IMR-90 (cell line): Measurements from ENCODE around the gene GLT1D1. TPM values are rescaled to one million over a fixed set of nuclear protein-coding genes. Genes with fewer than 3 reads are reported as not detected.

Experiments
- ATAC-seq: fragments of 200-7000 bp; cut with Tn5 transposase; 2 replicates; pipeline ENCODE4 v1.9.1; 2020; ENCODE audit warnings: low read depth, mild to moderate bottlenecking, moderate library complexity
- BruUV-seq: library from RNA; stranded (reverse); fragments of 400-500 nt; replicated peaks from 2 replicates; lab custom pipeline; 2021; lab: Mats Ljungman, UMichigan
- CTCF ChIA-PET: fragments of 300-600 bp; formaldehyde crosslinking; extraction: SDS; loops from one replicate; lab custom pipeline; 2021; ENCODE audit warnings: antibody characterized with exemption; lab: Yijun Ruan, JAX
- POLR2A ChIA-PET: fragments of 300-600 bp; sonication (Branson Sonifier 250); formaldehyde crosslinking; loops from one replicate; lab custom pipeline; 2022; ENCODE audit warnings: antibody characterized with exemption; ENCODE audit not compliant: unreplicated experiment; lab: Charles Lee
- DNase-seq: peaks from one replicate; pipeline ENCODE4 v3.0.0; 2013
- H2AFZ ChIP-seq: replicated peaks from 2 replicates; pipeline ENCODE3; 2013; ENCODE audit warnings: low read length, mild to moderate bottlenecking; ENCODE audit not compliant: poor library complexity
- H2AK5ac ChIP-seq: 2 replicates; pipeline ENCODE4 v1.6.1; 2013; ENCODE audit warnings: low read depth, low read length, inconsistent platforms
- H2AK9ac ChIP-seq: replicated peaks from 2 replicates; pipeline ENCODE3; 2013; ENCODE audit warnings: mild to moderate bottlenecking, low read depth, low read length, moderate library complexity; ENCODE audit not compliant: poor library complexity
- H2BK120ac ChIP-seq: 2 replicates; pipeline ENCODE4 v1.6.1; 2013; ENCODE audit warnings: low read depth, low read length, inconsistent platforms
- H2BK15ac ChIP-seq: 3 replicates; pipeline ENCODE4 v1.6.1; 2013; ENCODE audit warnings: low read depth, low read length, inconsistent platforms
- H2BK20ac ChIP-seq: 2 replicates; pipeline ENCODE4 v1.6.1; 2013; ENCODE audit warnings: low read depth, mild to moderate bottlenecking, inconsistent platforms, low read length, moderate library complexity
- H2BK5ac ChIP-seq: 2 replicates; pipeline ENCODE4 v1.6.1; 2013; ENCODE audit warnings: mild to moderate bottlenecking, low read depth, low read length, inconsistent platforms; ENCODE audit not compliant: poor library complexity, severe bottlenecking
- H3K14ac ChIP-seq: replicated peaks from 2 replicates; pipeline ENCODE4 v1.6.1; 2013; ENCODE audit warnings: low read depth, low read length, inconsistent platforms
- H3K18ac ChIP-seq: 2 replicates; pipeline ENCODE4 v1.6.1; 2013; ENCODE audit warnings: low read depth, low read length, control low read depth
- H3K23ac ChIP-seq: 2 replicates; pipeline ENCODE4 v1.6.1; 2013; ENCODE audit warnings: low read depth, low read length, inconsistent platforms
- H3K27ac ChIP-seq: 2 replicates; pipeline ENCODE4 v1.5.1; 2013; ENCODE audit warnings: mild to moderate bottlenecking, control low read depth, low read length; ENCODE audit not compliant: insufficient read depth
- H3K27me3 ChIP-seq: 2 replicates; pipeline ENCODE4 v1.6.1; 2013; ENCODE audit warnings: low read length; ENCODE audit not compliant: control insufficient read depth, insufficient read depth
- H3K36me3 ChIP-seq: 2 replicates; pipeline ENCODE4 v1.6.1; 2013; ENCODE audit warnings: low read length, mixed read lengths; ENCODE audit not compliant: control insufficient read depth, insufficient read depth
- H3K4ac ChIP-seq: 2 replicates; pipeline ENCODE4 v1.6.1; 2013; ENCODE audit warnings: low read depth, low read length, inconsistent platforms
- H3K4me1 ChIP-seq: 2 replicates; pipeline ENCODE4 v1.6.1; 2013; ENCODE audit warnings: low read length, mixed read lengths; ENCODE audit not compliant: control insufficient read depth, insufficient read depth
- H3K4me2 ChIP-seq: 2 replicates; pipeline ENCODE4 v1.6.1; 2013; ENCODE audit warnings: low read depth, mild to moderate bottlenecking, control low read depth, low read length, moderate library complexity
- H3K4me3 ChIP-seq: 2 replicates; pipeline ENCODE4 v1.5.1; 2013; ENCODE audit warnings: low read depth, mild to moderate bottlenecking, control low read depth, low read length, moderate library complexity; ENCODE audit not compliant: insufficient read depth
- H3K56ac ChIP-seq: 2 replicates; pipeline ENCODE4 v1.6.1; 2013; ENCODE audit warnings: low read length, inconsistent platforms; ENCODE audit not compliant: insufficient read depth; ENCODE audit errors: extremely low read depth
- H3K79me1 ChIP-seq, 2 experiments: 2 replicates each; pipeline ENCODE4 v1.6.1; 2013; ENCODE audit warnings: low read length in 2 of 2, inconsistent platforms in 1 of 2, low read depth in 1 of 2
- H3K9ac ChIP-seq: 2 replicates; pipeline ENCODE4 v1.6.1; 2013; ENCODE audit warnings: low read depth, low read length, control low read depth
- H3K9me1 ChIP-seq: 2 replicates; pipeline ENCODE4 v1.6.1; 2013; ENCODE audit warnings: low read length, inconsistent platforms; ENCODE audit not compliant: insufficient read depth
- H3K9me3 ChIP-seq: 2 replicates; pipeline ENCODE4 v1.6.1; 2013; ENCODE audit warnings: low read length; ENCODE audit not compliant: control insufficient read depth, insufficient read depth
- H4K20me1 ChIP-seq: 2 replicates; pipeline ENCODE4 v1.6.1; 2013; ENCODE audit warnings: low read length, inconsistent platforms; ENCODE audit not compliant: insufficient read depth
- H4K5ac ChIP-seq: 2 replicates; pipeline ENCODE4 v1.6.1; 2013; ENCODE audit warnings: mild to moderate bottlenecking, low read depth, low read length, control low read depth
- H4K8ac ChIP-seq, 2 experiments: 2 replicates each; pipeline ENCODE4 v1.6.1; 2013; ENCODE audit warnings: low read depth in 2 of 2, low read length in 2 of 2, control low read depth in 1 of 2, inconsistent platforms in 1 of 2
- H4K91ac ChIP-seq: 2 replicates; pipeline ENCODE4 v1.6.1; 2013; ENCODE audit warnings: low read depth, low read length, inconsistent platforms; ENCODE audit not compliant: insufficient read depth
- MAFK ChIP-seq: IDR thresholded peaks from 2 replicates; pipeline ENCODE4 v1.6.1; 2012; ENCODE audit warnings: low read depth, low read length, improper control_type of control experiment
- MAZ ChIP-seq: IDR thresholded peaks from 2 replicates; pipeline ENCODE4 v1.6.1; 2012; ENCODE audit warnings: low read depth, mild to moderate bottlenecking, low read length, improper control_type of control experiment, moderate library complexity, borderline replicate concordance
- NFE2L2 ChIP-seq: fragments of 150-350 bp; IDR thresholded peaks from 2 replicates; pipeline ENCODE4 v1.6.1; 2016; ENCODE audit warnings: low read depth, mild to moderate bottlenecking, low read length
- WGBS, 2 experiments: methylation state at CpG; one replicate each; pipeline versions ENCODE4 v1.1.5 to v1.1.7; 2013; ENCODE audit warnings: missing lambda C conversion rate in 2 of 2; ENCODE audit not compliant: insufficient read length in 1 of 2; ENCODE audit errors: extremely low coverage in 2 of 2; 5-methylcytosine and 5-hydroxymethylcytosine counted together
- dilution Hi-C: fragments of 300-500 bp; cut with HindIII; formaldehyde crosslinking; loops from one replicate; pipeline ENCODE4 v1.14.3; 2018; ENCODE audit warnings: low sequenced_read_pairs; ENCODE audit not compliant: unreplicated experiment
- in situ Hi-C: fragments of 300-500 bp; cut with MboI; formaldehyde crosslinking; loops from 3 replicates; pipeline ENCODE4 v1.14.3; 2019; ENCODE audit warnings: low sequenced_read_pairs, inconsistent platforms, mixed read lengths
- intact Hi-C: fragments of 100-400 bp; cut with micrococcal nuclease; formaldehyde crosslinking; loops from 2 replicates; pipeline ENCODE4 v1.10.0; 2022
- polyA plus RNA-seq, 3 experiments: library from polyadenylated mRNA; depleted of rRNA; stranded (reverse); fragments of >200 nt; gene quantifications; 2 replicates each; pipeline ENCODE4 v1.2.3, GENCODE V29; 2012; ENCODE audit warnings: low replicate concordance in 1 of 3
- total RNA-seq: library from RNA; depleted of rRNA; stranded (reverse); fragments of >200 nt; gene quantifications from 2 replicates; pipeline ENCODE4 v1.2.3, GENCODE V29; 2012

GLT1D1 gene
- total and polyA plus RNA-seq, 2 of the 4 experiments (the other 2 are of a cell fraction) = not detected

GRCh38 chr12:128891856-128892255 is 38.6 kb downstream of the GLT1D1 start:
- intact Hi-C loops = no loop called here
- no peak for ATAC-seq

More at GRCh38 chr12:128891856-128892255, 38.6 kb downstream of the GLT1D1 start:
- CTCF ChIA-PET = no interaction called here
- no peak for TF ChIP-seq MAFK
- no peak for TF ChIP-seq MAZ
- no peak for TF ChIP-seq NFE2L2
- no peak overlapping the region for H2AK5ac ChIP-seq
- no peaks in the 10 kb centered on the region for H4K20me1 ChIP-seq
- peaks cover 11% of the 10 kb centered on the region for H3K9me3 ChIP-seq
- H2AK9ac ChIP-seq = no peak overlapping the region
- H3K14ac ChIP-seq = no peak overlapping the region
- no peak overlapping the region for H3K18ac ChIP-seq
- H3K4me1 ChIP-seq = no peaks in the 10 kb centered on the region
- no peak overlapping the region for H3K27ac ChIP-seq
- H3K9ac ChIP-seq = no peak overlapping the region
- H3K9me1 ChIP-seq = no peaks in the 10 kb centered on the region
- dilution Hi-C loops = no loop called here
- no peaks in the 10 kb centered on the region for H3K36me3 ChIP-seq
- BruUV-seq = no TSS peak
- H3K79me1 ChIP-seq = no peaks in the 10 kb centered on the region
- no peak overlapping the region for H3K4ac ChIP-seq
- H2AFZ ChIP-seq = no peak overlapping the region
- DNase-seq = no peak
- H2BK120ac ChIP-seq = no peak overlapping the region
- H4K5ac ChIP-seq = no peak overlapping the region
- H3K56ac ChIP-seq = no peak overlapping the region
- no peak overlapping the region for H4K91ac ChIP-seq
- no peak overlapping the region for H4K8ac ChIP-seq
- in situ Hi-C loops = no loop called here
- H2BK5ac ChIP-seq = no peak overlapping the region
- H3K4me3 ChIP-seq = no peak overlapping the region
- H3K23ac ChIP-seq = no peak overlapping the region
- no peak overlapping the region for H2BK20ac ChIP-seq
- H3K4me2 ChIP-seq = no peak overlapping the region
- no peak overlapping the region for H2BK15ac ChIP-seq
- POLR2A ChIA-PET = no interaction called here
- no peaks in the 10 kb centered on the region for H3K27me3 ChIP-seq
- WGBS, 2 experiments = 40% methylated on average over 2 of the region's 6 CpGs; no CpG with 5 or more reads in 1 of the 2 experiments
